Fibroblast of mammary gland (primary cell): Measurements from ENCODE around the gene RBM20.

Source experiments
- DNase-seq: peaks from one replicate; pipeline ENCODE4 v3.0.0-alpha.2; 2010; ENCODE audit warnings: low read depth
- H3K4me3 ChIP-seq: 2 replicates; pipeline ENCODE4 v1.5.1; 2011; ENCODE audit warnings: low read depth, mild to moderate bottlenecking, low read length, moderate library complexity; ENCODE audit not compliant: control insufficient read depth
- CTCF ChIP-seq: conservative IDR thresholded peaks from 2 replicates; pipeline ENCODE4 v1.5.1; 2011; ENCODE audit warnings: low read depth, low read length, inconsistent platforms; ENCODE audit not compliant: control insufficient read depth, insufficient read depth

RBM20 gene

GRCh38 chr10:110791541-110792073 is 147.5 kb downstream of the RBM20 start:
- H3K4me3 ChIP-seq = no peak overlapping the region
- no peak for TF ChIP-seq CTCF
- no peak for DNase-seq

DNA sequence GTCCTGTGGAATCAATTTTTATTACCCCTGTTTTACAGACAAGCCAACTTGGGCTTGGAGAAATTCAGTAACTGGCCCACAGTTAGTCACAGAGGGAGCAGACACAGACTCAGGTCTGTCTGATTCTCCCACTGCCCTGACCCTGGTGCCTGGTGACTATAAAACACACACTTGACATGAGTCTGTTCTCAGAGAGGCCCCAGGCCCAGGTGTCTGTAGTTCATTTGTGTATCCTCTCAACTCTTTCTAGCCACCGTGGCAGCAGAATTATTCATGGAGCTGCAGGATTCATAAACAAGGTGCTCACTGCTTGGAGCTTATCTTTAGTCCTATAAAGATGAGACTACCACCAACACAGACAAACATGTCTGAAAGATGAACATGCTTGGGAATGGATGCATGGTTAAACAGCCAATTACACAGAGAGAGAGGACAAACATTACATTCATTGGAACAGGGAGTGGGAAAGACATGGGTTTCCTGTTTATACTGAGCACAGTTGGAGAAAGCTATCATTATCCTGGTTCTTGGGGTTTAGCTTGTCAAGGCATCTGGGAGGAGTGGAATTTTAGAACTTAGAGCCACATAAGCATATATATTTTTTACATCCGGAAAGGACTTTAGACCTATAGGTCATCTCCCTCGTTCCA is 148.5 kb downstream of the RBM20 start:
- no peak overlapping the region for H3K4me3 ChIP-seq
- no peak for TF ChIP-seq CTCF
- no peak for DNase-seq

GRCh38 chr10:110793128-110793812 is 149.1 kb downstream of the RBM20 start:
- no peak for TF ChIP-seq CTCF
- DNase-seq = no peak
- no peak overlapping the region for H3K4me3 ChIP-seq

GRCh38 chr10:110793886-110794285 is 149.8 kb downstream of the RBM20 start:
- TF ChIP-seq CTCF = no peak
- no peak overlapping the region for H3K4me3 ChIP-seq

DNA sequence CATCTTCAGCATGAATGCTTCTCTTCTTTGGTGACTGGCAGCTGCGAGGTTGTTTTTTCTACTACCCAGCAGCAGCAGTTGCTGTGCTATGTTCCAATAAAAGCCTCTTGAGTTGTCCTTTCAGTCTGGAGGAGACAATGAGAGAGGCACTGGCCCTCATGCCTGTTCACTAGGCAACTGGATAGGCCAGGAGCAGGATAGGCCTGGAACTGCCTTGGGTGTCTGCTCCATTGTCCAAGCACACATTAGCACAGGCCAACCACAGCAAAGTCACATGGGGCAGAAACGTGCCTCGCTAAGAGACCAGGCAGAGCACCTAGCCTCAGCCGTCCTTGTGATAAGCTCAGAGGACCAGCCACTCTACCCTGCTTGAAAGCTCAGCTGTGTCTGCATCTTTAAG is 150.7 kb downstream of the RBM20 start:
- no peak overlapping the region for H3K4me3 ChIP-seq
- no peak for DNase-seq
- no peak for TF ChIP-seq CTCF

More at GRCh38 chr10:110793886-110794285, 149.8 kb downstream of the RBM20 start:
- no peak for DNase-seq

GRCh38 chr10:110797416-110797815 is 153.3 kb downstream of the RBM20 start:
- DNase-seq = no peak
- TF ChIP-seq CTCF = no peak

More at GRCh38 chr10:110797416-110797815, 153.3 kb downstream of the RBM20 start:
- no peak overlapping the region for H3K4me3 ChIP-seq
